HG02981 (cell line): Measurements from ENCODE around the gene ADAMTS2.

ENCODE experiments used
- ATAC-seq: cut with Tn5 transposase; IDR thresholded peaks from one replicate; pipeline ENCODE4 v1.9.1; 2021; ENCODE audit warnings: mild to moderate bottlenecking, moderate library complexity; ENCODE audit not compliant: unreplicated experiment

Gene ADAMTS2

GRCh38 chr5:179345183-179345432, 153 bp downstream of the ADAMTS2 start:
- ATAC-seq, result no peak

GRCh38 chr5:179344431-179345182, 654 bp downstream of the ADAMTS2 start:
- no peak for ATAC-seq

GRCh38 chr5:179343719-179344430, 1.4 kb downstream of the ADAMTS2 start:
- ATAC-seq, result no peak

GRCh38 chr5:179343021-179343718, 2.1 kb downstream of the ADAMTS2 start:
- no peak for ATAC-seq

- no peak for ATAC-seq
These were observed 2.7 kb downstream of the ADAMTS2 start for GRCh38 chr5:179342577-179342976.

GRCh38 chr5:179340465-179340864, 4.8 kb downstream of the ADAMTS2 start:
- ATAC-seq, result no peak

GRCh38 chr5:179339996-179340395, 5.3 kb downstream of the ADAMTS2 start:
- ATAC-seq, result no peak

- ATAC-seq, result no peak
These were observed 6.2 kb downstream of the ADAMTS2 start for GRCh38 chr5:179339081-179339480.

- no peak for ATAC-seq
These were observed 7.2 kb downstream of the ADAMTS2 start for GRCh38 chr5:179337796-179338676.

GRCh38 chr5:179336871-179337795, 8.1 kb downstream of the ADAMTS2 start:
- ATAC-seq, result no peak

- ATAC-seq, result no peak
These were observed 9.0 kb downstream of the ADAMTS2 start for GRCh38 chr5:179336126-179336870.

GRCh38 chr5:179333796-179334761, 11.2 kb downstream of the ADAMTS2 start:
- ATAC-seq, result no peak

GRCh38 chr5:179332741-179333290, 12.4 kb downstream of the ADAMTS2 start:
- ATAC-seq, result no peak

GRCh38 chr5:179331591-179332375, 13.5 kb downstream of the ADAMTS2 start:
- ATAC-seq, result no peak

- ATAC-seq, result no peak
These were observed 14.9 kb downstream of the ADAMTS2 start for GRCh38 chr5:179330186-179330900.

GRCh38 chr5:179328291-179328690, 17.0 kb downstream of the ADAMTS2 start:
- ATAC-seq, result no peak
